Breast epithelium (tissue), 3 donors: ENCODE results near the gene ABHD13.

Experiments used
- POLR2A ChIP-seq: fragments of 450-650 bp; IDR thresholded peaks from one replicate; pipeline ENCODE4 v1.6.1; 2016; ENCODE audit warnings: antibody characterized with exemption, mild to moderate bottlenecking, moderate library complexity
- POLR2AphosphoS5 ChIP-seq, 3 donors: sonication (generic); formaldehyde crosslinking; IDR thresholded peaks; one replicate each; pipeline ENCODE4 v1.6.1; 2017; ENCODE audit warnings: antibody characterized with exemption in 3 of 3
- TF ChIP-seq, protein P1 (sequence below), 3 donors: fragments of 450-650 bp; IDR thresholded peaks; one replicate each; pipeline ENCODE4 v1.5.1; 2016 to 2017; ENCODE audit warnings: antibody characterized with exemption in 3 of 3, mild to moderate bottlenecking in 3 of 3, moderate library complexity in 3 of 3

DNA sequence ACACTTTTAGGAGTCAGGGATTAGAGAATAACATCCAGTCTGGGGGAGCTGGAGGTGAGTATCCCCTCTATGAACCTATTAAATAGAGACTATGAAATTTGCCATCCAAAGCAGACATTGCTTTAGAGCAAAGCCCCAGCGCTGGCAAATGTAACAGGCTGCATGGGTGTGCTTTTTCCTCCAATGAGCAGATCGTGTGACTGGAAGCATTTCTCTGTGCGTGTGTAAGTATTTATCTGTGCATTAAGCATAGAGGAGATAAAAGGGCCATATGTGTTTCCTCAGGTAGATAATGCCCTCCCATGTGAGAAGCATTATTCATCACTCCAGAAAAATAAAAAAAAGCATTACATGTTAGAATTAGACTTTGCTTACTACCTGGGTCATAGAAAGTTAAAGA lies 52.2 kb downstream of the ABHD13 start:
- TF ChIP-seq POLR2AphosphoS5 (IDR thresholded peaks at IDR 0.05) (no peak), POLR2A (no peak)
- TF ChIP-seq, protein P1, sequence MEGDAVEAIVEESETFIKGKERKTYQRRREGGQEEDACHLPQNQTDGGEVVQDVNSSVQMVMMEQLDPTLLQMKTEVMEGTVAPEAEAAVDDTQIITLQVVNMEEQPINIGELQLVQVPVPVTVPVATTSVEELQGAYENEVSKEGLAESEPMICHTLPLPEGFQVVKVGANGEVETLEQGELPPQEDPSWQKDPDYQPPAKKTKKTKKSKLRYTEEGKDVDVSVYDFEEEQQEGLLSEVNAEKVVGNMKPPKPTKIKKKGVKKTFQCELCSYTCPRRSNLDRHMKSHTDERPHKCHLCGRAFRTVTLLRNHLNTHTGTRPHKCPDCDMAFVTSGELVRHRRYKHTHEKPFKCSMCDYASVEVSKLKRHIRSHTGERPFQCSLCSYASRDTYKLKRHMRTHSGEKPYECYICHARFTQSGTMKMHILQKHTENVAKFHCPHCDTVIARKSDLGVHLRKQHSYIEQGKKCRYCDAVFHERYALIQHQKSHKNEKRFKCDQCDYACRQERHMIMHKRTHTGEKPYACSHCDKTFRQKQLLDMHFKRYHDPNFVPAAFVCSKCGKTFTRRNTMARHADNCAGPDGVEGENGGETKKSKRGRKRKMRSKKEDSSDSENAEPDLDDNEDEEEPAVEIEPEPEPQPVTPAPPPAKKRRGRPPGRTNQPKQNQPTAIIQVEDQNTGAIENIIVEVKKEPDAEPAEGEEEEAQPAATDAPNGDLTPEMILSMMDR (IDR thresholded peaks at IDR 0.05) = no peak
